Left ventricle myocardium superior (tissue), 1 donor: Measurements from ENCODE around the gene SYPL2. TPM values are rescaled to one million over a fixed set of nuclear protein-coding genes. Genes with fewer than 3 reads are reported as not detected.

Experiments
- ATAC-seq: fragments of 200-7000 bp; cut with Tn5 transposase; one replicate; pipeline ENCODE4 v1.9.1; 2020; ENCODE audit warnings: mild to moderate bottlenecking, moderate library complexity
- DNase-seq: peaks from one replicate; pipeline ENCODE4 v3.0.0-alpha.2; 2020
- intact Hi-C: fragments of 100-400 bp; cut with micrococcal nuclease; formaldehyde crosslinking; loops from one replicate; pipeline ENCODE4 v1.11.0; 2022
- total RNA-seq: library from RNA; stranded (reverse); fragmentation: NEBNext Ultra II Directional; extraction: Animal tissue kit (Norgen Biotek cat#: 25700); gene quantifications from one replicate; pipeline ENCODE4 v1.2.1, GENCODE V29; 2021
- donor health status: DM: no; HTN: yes; CAD: no; lungs with severe emphysema.

The SYPL2 gene
- total RNA-seq, 1 donor from 2014 or later = 30.4 TPM

- ATAC-seq (no peak), DNase-seq (no peak)
- intact Hi-C loops = loop anchor here (5.0 kb wide), 1 partner anchor 38 kb away; the partner anchor contains the start of gene CYB561D1
These were observed 64.2 kb downstream of the SYPL2 start for GRCh38 chr1:109530457-109531087.

GRCh38 chr1:109531380-109531779 lies 65.0 kb downstream of the SYPL2 start:
- ATAC-seq (no peak), DNase-seq (no peak)
- intact Hi-C loops = loop anchor here (5.0 kb wide), 1 partner anchor 39 kb away; the partner anchor contains the start of gene CYB561D1

Other genes starting within 250 kb of the SYPL2 start
- 9.8 TPM for gene CELSR2, start 217.0 kb upstream of the SYPL2 start, total RNA-seq
- gene PSRC1, start 183.4 kb upstream of the SYPL2 start, total RNA-seq = 0.74 TPM
- gene MYBPHL, start 159.5 kb upstream of the SYPL2 start, total RNA-seq = 0.35 TPM
- gene SORT1, start 68.6 kb upstream of the SYPL2 start, total RNA-seq = 117 TPM
- 50.8 TPM for gene PSMA5, start 40.1 kb upstream of the SYPL2 start, total RNA-seq
- gene ATXN7L2, start 17.4 kb downstream of the SYPL2 start, total RNA-seq = 3.4 TPM
- 4.3 TPM for gene CYB561D1, start 27.5 kb downstream of the SYPL2 start, total RNA-seq
- gene AMIGO1, start 43.2 kb downstream of the SYPL2 start, total RNA-seq = 18.4 TPM
- gene GPR61, start 73.3 kb downstream of the SYPL2 start, total RNA-seq = 0.07 TPM
- 2.2 TPM for gene GNAI3, start 82.1 kb downstream of the SYPL2 start, total RNA-seq
- not detected for gene GNAT2, start 153.1 kb downstream of the SYPL2 start, total RNA-seq
- 11.0 TPM for gene AMPD2, start 153.3 kb downstream of the SYPL2 start, total RNA-seq
- 46.5 TPM for gene GSTM4, start 189.6 kb downstream of the SYPL2 start, total RNA-seq
- 83.6 TPM for gene GSTM2, start 201.5 kb downstream of the SYPL2 start, total RNA-seq
- gene GSTM1, start 221.3 kb downstream of the SYPL2 start, total RNA-seq = not detected
- 2.6 TPM for gene GSTM5, start 245.7 kb downstream of the SYPL2 start, total RNA-seq